Activated effector memory CD4-positive, alpha-beta T cell treated with Interleukin-2 at 50 U/mL for 16 hours (primary cell): Measurements from ENCODE around the gene PTGIS.

Experiments
- DNase-seq: peaks from one replicate; pipeline ENCODE4 v3.0.0-alpha.2; 2020

PTGIS gene

GRCh38 chr20:49523767-49524360 lies 44.1 kb downstream of the PTGIS start:
- DNase-seq: no peak

- no peak for DNase-seq
Observed at GRCh38 chr20:49521356-49521755, 46.6 kb downstream of the PTGIS start.

- no peak for DNase-seq
Observed at GRCh38 chr20:49519777-49520359, 48.1 kb downstream of the PTGIS start.

GRCh38 chr20:49519212-49519712 lies 48.7 kb downstream of the PTGIS start:
- no peak for DNase-seq

- DNase-seq: no peak
Observed at GRCh38 chr20:49518576-49518975, 49.4 kb downstream of the PTGIS start.

- DNase-seq: no peak
Observed at GRCh38 chr20:49517805-49518100, 50.2 kb downstream of the PTGIS start.

- DNase-seq: no peak
Observed at GRCh38 chr20:49516916-49517804, 50.8 kb downstream of the PTGIS start.

- DNase-seq: no peak
Observed at GRCh38 chr20:49515586-49515985, 52.4 kb downstream of the PTGIS start.

- DNase-seq: no peak
Observed at GRCh38 chr20:49513517-49513916, 54.4 kb downstream of the PTGIS start.

- no peak for DNase-seq
Observed at GRCh38 chr20:49513009-49513408, 54.9 kb downstream of the PTGIS start.

GRCh38 chr20:49511788-49512525 lies 56.0 kb downstream of the PTGIS start:
- no peak for DNase-seq

- no peak for DNase-seq
Observed at GRCh38 chr20:49510562-49511122, 57.3 kb downstream of the PTGIS start.

GRCh38 chr20:49508435-49509199 lies 59.3 kb downstream of the PTGIS start:
- no peak for DNase-seq

GRCh38 chr20:49507741-49508434 lies 60.0 kb downstream of the PTGIS start:
- no peak for DNase-seq

GRCh38 chr20:49505518-49505917 lies 62.4 kb downstream of the PTGIS start:
- DNase-seq: no peak

GRCh38 chr20:49503176-49503575 lies 64.8 kb downstream of the PTGIS start:
- DNase-seq: no peak

GRCh38 chr20:49501917-49502316 lies 66.0 kb downstream of the PTGIS start:
- DNase-seq: no peak

GRCh38 chr20:49497398-49497669 lies 70.6 kb downstream of the PTGIS start:
- no peak for DNase-seq

- DNase-seq: no peak
Observed at GRCh38 chr20:49496553-49497397, 71.2 kb downstream of the PTGIS start.

GRCh38 chr20:49496043-49496442 lies 71.9 kb downstream of the PTGIS start:
- no peak for DNase-seq

- no peak for DNase-seq
Observed at GRCh38 chr20:49490689-49491088, 77.2 kb downstream of the PTGIS start.
